ENCODE data around the gene ADGRL3.

The ADGRL3 gene

DNA sequence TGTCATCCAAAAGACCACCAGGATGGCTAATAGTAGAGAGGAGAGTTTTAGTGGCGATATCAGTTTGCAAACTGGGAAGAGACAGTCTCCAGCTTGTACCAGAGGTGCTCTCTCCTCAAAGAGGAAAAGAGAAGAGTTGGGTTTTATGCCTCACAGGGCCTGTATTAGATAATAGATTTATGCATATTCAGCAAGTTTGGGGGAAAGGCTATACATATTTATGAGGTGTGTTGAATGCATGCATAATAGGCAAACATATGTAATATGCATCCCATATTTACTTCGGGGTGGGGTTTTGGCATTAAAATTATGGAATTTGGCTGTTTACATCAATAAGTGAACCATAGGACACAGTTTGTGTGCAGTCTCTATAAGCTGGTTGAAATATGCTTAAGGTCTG lies 22.8 kb upstream of the ADGRL3 start:
- Histone ChIP-seq H3K4me1 (ENCODE audit: insufficient read depth, low read length, severe bottlenecking) (no peaks in the 10 kb centered on the region), H3K27ac (ENCODE audit: low read depth, low read length, poor library complexity, severe bottlenecking) (no peak overlapping the region), H3K36me3 (ENCODE audit: insufficient read depth, low read length) (no peaks in the 10 kb centered on the region), H3F3A (ENCODE audit: insufficient read depth, low read length) (no peaks in the 10 kb centered on the region), H3K79me2 (ENCODE audit: insufficient read depth, low read length) (no peaks in the 10 kb centered on the region), H3K4me2 (ENCODE audit: low read length) (no peak overlapping the region), H3K9ac (ENCODE audit: low read length) (no peak overlapping the region), H2AFZ (ENCODE audit: low read length) (no peak overlapping the region), H3K4me3 (ENCODE audit: low read depth, low read length, poor library complexity, severe bottlenecking) (no peak overlapping the region), H3K9me2 (ENCODE audit: low read depth, low read length) (no peaks in the 10 kb centered on the region), H3K27me3 (ENCODE audit: insufficient read depth, low read length) (no peaks in the 10 kb centered on the region), H3K9me3 (ENCODE audit: low read length) (no peaks in the 10 kb centered on the region), H4K20me1 (ENCODE audit: insufficient read depth, low read length) (no peaks in the 10 kb centered on the region)
- TF ChIP-seq, protein P1, sequence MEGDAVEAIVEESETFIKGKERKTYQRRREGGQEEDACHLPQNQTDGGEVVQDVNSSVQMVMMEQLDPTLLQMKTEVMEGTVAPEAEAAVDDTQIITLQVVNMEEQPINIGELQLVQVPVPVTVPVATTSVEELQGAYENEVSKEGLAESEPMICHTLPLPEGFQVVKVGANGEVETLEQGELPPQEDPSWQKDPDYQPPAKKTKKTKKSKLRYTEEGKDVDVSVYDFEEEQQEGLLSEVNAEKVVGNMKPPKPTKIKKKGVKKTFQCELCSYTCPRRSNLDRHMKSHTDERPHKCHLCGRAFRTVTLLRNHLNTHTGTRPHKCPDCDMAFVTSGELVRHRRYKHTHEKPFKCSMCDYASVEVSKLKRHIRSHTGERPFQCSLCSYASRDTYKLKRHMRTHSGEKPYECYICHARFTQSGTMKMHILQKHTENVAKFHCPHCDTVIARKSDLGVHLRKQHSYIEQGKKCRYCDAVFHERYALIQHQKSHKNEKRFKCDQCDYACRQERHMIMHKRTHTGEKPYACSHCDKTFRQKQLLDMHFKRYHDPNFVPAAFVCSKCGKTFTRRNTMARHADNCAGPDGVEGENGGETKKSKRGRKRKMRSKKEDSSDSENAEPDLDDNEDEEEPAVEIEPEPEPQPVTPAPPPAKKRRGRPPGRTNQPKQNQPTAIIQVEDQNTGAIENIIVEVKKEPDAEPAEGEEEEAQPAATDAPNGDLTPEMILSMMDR (IDR thresholded peaks at IDR 0.05; ENCODE audit: low read length), result no peak
- TF ChIP-seq EZH2 (IDR thresholded peaks at IDR 0.05; ENCODE audit: borderline replicate concordance, low read length), result no peak

DNA sequence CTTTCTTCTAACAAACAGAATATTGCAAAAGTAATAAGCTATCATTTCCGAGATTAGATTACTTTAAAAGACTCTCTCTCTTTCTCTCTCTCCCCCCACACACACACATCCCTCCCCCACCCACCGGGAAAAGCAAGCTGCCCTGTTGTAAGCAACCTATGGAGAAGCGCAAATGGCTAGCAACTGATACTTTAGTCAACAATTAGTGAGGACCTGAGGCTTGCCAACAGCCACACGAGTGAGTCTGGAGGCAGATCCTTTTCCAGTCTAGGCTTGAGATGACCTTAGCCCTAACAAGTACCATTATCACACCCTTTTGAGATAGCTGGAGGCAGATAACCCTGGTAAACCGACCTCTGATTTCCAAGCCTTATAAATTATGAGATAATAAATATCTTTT lies 19.7 kb upstream of the ADGRL3 start:
- Histone ChIP-seq H3K79me2 (ENCODE audit: insufficient read depth, low read length) (no peaks in the 10 kb centered on the region), H2AFZ (ENCODE audit: low read length) (no peak overlapping the region), H3K4me2 (ENCODE audit: low read length) (no peak overlapping the region), H3K9me3 (ENCODE audit: low read length) (no peaks in the 10 kb centered on the region), H3K4me1 (ENCODE audit: insufficient read depth, low read length, severe bottlenecking) (no peaks in the 10 kb centered on the region), H3K9ac (ENCODE audit: low read length) (no peak overlapping the region), H3K27me3 (ENCODE audit: insufficient read depth, low read length) (no peaks in the 10 kb centered on the region), H3K4me3 (ENCODE audit: low read depth, low read length, poor library complexity, severe bottlenecking) (no peak overlapping the region), H3K9me2 (ENCODE audit: low read depth, low read length) (no peaks in the 10 kb centered on the region), H3K36me3 (ENCODE audit: insufficient read depth, low read length) (no peaks in the 10 kb centered on the region), H3F3A (ENCODE audit: insufficient read depth, low read length) (no peaks in the 10 kb centered on the region), H4K20me1 (ENCODE audit: insufficient read depth, low read length) (no peaks in the 10 kb centered on the region), H3K27ac (ENCODE audit: low read depth, low read length, poor library complexity, severe bottlenecking) (no peak overlapping the region)
- no peak for TF ChIP-seq EZH2 (IDR thresholded peaks at IDR 0.05; ENCODE audit: borderline replicate concordance, low read length)
- TF ChIP-seq, protein P1 (IDR thresholded peaks at IDR 0.05; ENCODE audit: low read length), result no peak

DNA sequence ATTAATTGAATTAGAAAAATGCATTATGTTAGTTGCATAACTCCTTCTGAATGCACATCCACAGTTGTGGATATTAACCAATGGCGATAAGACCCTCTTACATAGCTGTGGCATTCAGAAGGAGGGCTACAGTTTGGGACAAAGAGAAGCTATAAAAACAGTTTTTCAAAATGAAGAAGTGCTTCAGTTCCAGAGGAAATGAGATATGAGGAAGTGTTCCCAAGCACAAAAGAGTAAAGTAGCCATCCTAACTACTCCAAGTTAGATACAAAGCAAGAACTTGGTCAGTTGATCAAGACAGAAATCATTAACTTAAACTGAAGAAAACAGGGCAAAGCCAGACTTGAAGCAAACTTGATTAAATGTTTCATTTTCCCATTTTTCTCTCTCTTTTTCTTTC lies 17.2 kb upstream of the ADGRL3 start:
- H2AFZ ChIP-seq (ENCODE audit: low read length), result no peak overlapping the region
- H3K27me3 ChIP-seq (ENCODE audit: insufficient read depth, low read length), result no peaks in the 10 kb centered on the region
- H3F3A ChIP-seq (ENCODE audit: insufficient read depth, low read length), result no peaks in the 10 kb centered on the region

More for the DNA sequence above, 17.2 kb upstream of the ADGRL3 start:
- Histone ChIP-seq H3K4me2 (ENCODE audit: low read length) (no peak overlapping the region), H3K79me2 (ENCODE audit: insufficient read depth, low read length) (no peaks in the 10 kb centered on the region), H3K9me2 (ENCODE audit: low read depth, low read length) (no peaks in the 10 kb centered on the region), H4K20me1 (ENCODE audit: insufficient read depth, low read length) (no peaks in the 10 kb centered on the region), H3K4me1 (ENCODE audit: insufficient read depth, low read length, severe bottlenecking) (no peaks in the 10 kb centered on the region), H3K36me3 (ENCODE audit: insufficient read depth, low read length) (no peaks in the 10 kb centered on the region), H3K9me3 (ENCODE audit: low read length) (no peaks in the 10 kb centered on the region), H3K9ac (ENCODE audit: low read length) (no peak overlapping the region), H3K4me3 (ENCODE audit: low read depth, low read length, poor library complexity, severe bottlenecking) (no peak overlapping the region), H3K27ac (ENCODE audit: low read depth, low read length, poor library complexity, severe bottlenecking) (no peak overlapping the region)
- no peak for TF ChIP-seq EZH2 (IDR thresholded peaks at IDR 0.05; ENCODE audit: borderline replicate concordance, low read length)
- TF ChIP-seq, protein P1 (IDR thresholded peaks at IDR 0.05; ENCODE audit: low read length), result no peak

All from OCI-LY1 (cell line).